ENCODE results near the gene PAK4. TPM values are rescaled to one million over a fixed set of nuclear protein-coding genes. Genes with fewer than 3 reads are reported as not detected.

The PAK4 gene
- total and polyA plus RNA-seq, 12 donors = 7.2 to 61.0 (median 23.8) TPM

- H3K27me3 ChIP-seq = no peaks in the 10 kb centered on the region
- no peak overlapping the region for H3K4me3 ChIP-seq
- peak in 2 of 7 donors; percentile 45 to 63 for DNase-seq
- no peaks in the 10 kb centered on the region for H3K9me3 ChIP-seq (replicated peaks in 1 of 3)
- peak overlapping the region in 2 of 5 donors; percentile 31 to 47 for H3K27ac ChIP-seq
- TF ChIP-seq POLR2A (IDR thresholded peaks at IDR 0.05) (no peak), CTCF (IDR thresholded peaks at IDR 0.05) (no peak)
- WGBS, 4 donors = 49 to 59% (median 56%) methylated on average over 9 to 14 of the region's 14 CpGs
- H3K4me1 ChIP-seq (replicated peaks in 1 of 2) = peaks cover 6 to 29% of the 10 kb centered on the region in 2 donors
- intact Hi-C loops (cut with DNase I) = no loop called here
- no peaks in the 10 kb centered on the region for H3K36me3 ChIP-seq (replicated peaks in 1 of 2)
These were observed 18.9 kb downstream of the PAK4 start for GRCh38 chr19:39144290-39145071.

GRCh38 chr19:39145180-39145953 is 19.8 kb downstream of the PAK4 start:
- no peak for DNase-seq
- H3K4me3 ChIP-seq = no peak overlapping the region
- H3K4me1 ChIP-seq (replicated peaks in 1 of 2) = peaks cover 6 to 22% of the 10 kb centered on the region in 2 donors

GRCh38 chr19:39146091-39146490 is 20.5 kb downstream of the PAK4 start:
- Histone ChIP-seq H3K27ac (no peak overlapping the region), H3K9me3 (replicated peaks in 1 of 3) (no peaks in the 10 kb centered on the region), H3K36me3 (replicated peaks in 1 of 2) (no peaks in the 10 kb centered on the region), H3K27me3 (no peaks in the 10 kb centered on the region), H3K4me1 (replicated peaks in 1 of 2) (peaks cover 9 to 22% of the 10 kb centered on the region in 2 donors), H3K4me3 (no peak overlapping the region)
- no peak for DNase-seq
- WGBS, 4 donors = 94 to 100% (median 100%) methylated on average over 1 of the region's 1 CpG
- no peak for TF ChIP-seq POLR2A (IDR thresholded peaks at IDR 0.05)
- TF ChIP-seq CTCF (IDR thresholded peaks at IDR 0.05) = no peak
- intact Hi-C loops (cut with DNase I) = no loop called here

More at GRCh38 chr19:39145180-39145953, 19.8 kb downstream of the PAK4 start:
- Histone ChIP-seq H3K36me3 (replicated peaks in 1 of 2) (no peaks in the 10 kb centered on the region), H3K27me3 (no peaks in the 10 kb centered on the region), H3K27ac (peak overlapping the region in 2 of 5 donors; percentile 22 to 39), H3K9me3 (replicated peaks in 1 of 3) (no peaks in the 10 kb centered on the region)
- intact Hi-C loops (cut with DNase I) = no loop called here
- TF ChIP-seq CTCF (IDR thresholded peaks at IDR 0.05) (no peak), POLR2A (IDR thresholded peaks at IDR 0.05) (no peak)
- WGBS, 4 donors = 49 to 69% (median 67%) methylated on average over 11 to 26 of the region's 26 CpGs

- H3K27ac ChIP-seq = no peak overlapping the region
- H3K4me3 ChIP-seq = no peak overlapping the region
- no peaks in the 10 kb centered on the region for H3K27me3 ChIP-seq
- H3K36me3 ChIP-seq (replicated peaks in 1 of 2) = no peaks in the 10 kb centered on the region
- no peaks in the 10 kb centered on the region for H3K9me3 ChIP-seq (replicated peaks in 1 of 3)
- DNase-seq = no peak
- no peak for TF ChIP-seq POLR2A (IDR thresholded peaks at IDR 0.05)
- no peak for TF ChIP-seq CTCF (IDR thresholded peaks at IDR 0.05)
- intact Hi-C loops (cut with DNase I) = no loop called here
- peaks cover 9 to 25% of the 10 kb centered on the region in 2 donors for H3K4me1 ChIP-seq (replicated peaks in 1 of 2)
- 86 to 90% (median 88%) methylated on average over 7 of the region's 7 CpGs for WGBS, 4 donors
These were observed 21.3 kb downstream of the PAK4 start for GRCh38 chr19:39146686-39147450.
